ENCODE results near the gene UVRAG.

Gene UVRAG

DNA sequence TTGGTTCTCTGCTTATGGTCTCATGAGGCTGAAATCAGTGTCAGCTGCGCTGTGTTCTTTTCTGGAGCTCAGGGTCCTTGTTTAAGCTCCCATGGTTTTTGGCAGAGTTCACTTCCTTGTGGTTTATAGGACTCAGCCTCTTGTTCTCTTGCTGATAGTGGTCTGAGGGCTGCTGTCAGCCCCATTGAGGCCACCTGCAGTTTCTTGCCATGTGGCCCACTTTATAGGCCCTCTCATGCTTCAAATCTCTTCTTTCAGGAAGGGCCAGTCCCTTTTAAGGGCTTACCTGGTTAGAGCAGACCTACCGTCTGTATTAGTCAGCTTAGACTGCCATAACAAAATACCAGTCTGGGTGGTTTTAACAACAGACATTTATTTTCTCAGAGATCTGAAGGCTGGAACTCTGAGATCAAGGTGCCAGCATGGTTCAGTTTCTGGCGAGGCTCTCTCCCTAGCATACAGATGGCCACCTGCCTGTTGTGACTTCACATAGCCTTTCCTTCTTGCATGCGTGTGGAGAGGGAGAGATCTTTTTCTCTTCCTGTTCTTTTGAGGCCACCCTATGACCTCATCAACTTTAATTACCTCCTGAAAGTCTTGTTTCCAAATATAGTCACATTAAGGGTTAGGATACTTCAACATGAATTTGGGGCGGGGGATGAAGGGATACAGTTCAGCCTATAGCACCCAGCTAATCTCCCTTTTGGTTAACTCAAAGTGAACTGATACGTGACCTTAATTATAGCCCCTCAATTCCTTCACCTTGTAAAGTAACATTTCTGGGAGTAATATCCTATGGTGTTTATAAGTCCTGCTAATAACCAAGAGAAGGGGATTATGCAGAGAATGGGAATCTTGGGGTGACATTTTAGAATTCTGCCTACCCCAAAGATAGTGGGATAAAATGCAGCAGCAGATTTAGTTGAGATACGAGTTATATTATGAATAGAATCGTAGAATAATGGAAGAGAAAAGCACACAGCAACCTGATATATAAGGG lies 131.8 kb downstream of the UVRAG start:
- DNase-seq (ENCODE audit: low read depth), result no peak
- H3K4me3 ChIP-seq (ENCODE audit: control insufficient read depth, low read depth, low read length), result no peak overlapping the region
- TF ChIP-seq, protein P1, sequence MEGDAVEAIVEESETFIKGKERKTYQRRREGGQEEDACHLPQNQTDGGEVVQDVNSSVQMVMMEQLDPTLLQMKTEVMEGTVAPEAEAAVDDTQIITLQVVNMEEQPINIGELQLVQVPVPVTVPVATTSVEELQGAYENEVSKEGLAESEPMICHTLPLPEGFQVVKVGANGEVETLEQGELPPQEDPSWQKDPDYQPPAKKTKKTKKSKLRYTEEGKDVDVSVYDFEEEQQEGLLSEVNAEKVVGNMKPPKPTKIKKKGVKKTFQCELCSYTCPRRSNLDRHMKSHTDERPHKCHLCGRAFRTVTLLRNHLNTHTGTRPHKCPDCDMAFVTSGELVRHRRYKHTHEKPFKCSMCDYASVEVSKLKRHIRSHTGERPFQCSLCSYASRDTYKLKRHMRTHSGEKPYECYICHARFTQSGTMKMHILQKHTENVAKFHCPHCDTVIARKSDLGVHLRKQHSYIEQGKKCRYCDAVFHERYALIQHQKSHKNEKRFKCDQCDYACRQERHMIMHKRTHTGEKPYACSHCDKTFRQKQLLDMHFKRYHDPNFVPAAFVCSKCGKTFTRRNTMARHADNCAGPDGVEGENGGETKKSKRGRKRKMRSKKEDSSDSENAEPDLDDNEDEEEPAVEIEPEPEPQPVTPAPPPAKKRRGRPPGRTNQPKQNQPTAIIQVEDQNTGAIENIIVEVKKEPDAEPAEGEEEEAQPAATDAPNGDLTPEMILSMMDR (IDR thresholded peaks at IDR 0.05; ENCODE audit: control insufficient read depth, insufficient read depth, low read depth, low read length, missing control alignments), result no peak

DNA sequence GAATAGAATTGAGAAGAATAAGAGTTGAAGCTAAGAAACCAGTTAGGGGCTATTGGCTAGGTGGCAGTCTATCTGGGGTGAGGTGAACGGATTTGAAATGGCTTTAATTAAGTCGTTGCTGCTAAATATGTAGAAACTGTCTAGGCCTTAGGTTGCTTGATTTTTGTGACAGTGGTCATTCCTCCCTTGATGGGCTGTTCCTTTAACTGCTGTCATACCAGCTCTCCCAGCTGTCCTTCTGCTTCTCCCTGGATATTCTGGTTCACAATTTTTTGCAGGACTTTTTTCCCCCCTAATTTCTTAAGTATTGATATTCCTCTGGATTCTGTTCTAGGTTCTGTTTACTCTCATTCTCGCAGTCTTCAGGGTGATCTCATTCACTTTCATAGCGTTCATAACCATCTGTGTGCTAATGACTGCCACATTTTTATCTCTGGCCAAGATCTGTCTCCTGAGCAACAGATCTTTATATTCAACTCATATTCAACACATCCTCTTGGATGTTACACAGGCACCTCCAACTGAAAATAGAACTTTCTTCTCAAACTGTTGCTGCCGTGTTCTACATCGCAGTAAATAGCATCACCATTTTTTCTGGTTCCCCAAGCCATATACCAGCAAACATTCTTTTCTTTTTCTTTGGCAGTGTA lies 134.1 kb downstream of the UVRAG start:
- TF ChIP-seq, protein P1 (IDR thresholded peaks at IDR 0.05; ENCODE audit: control insufficient read depth, insufficient read depth, low read depth, low read length, missing control alignments), result no peak
- no peak overlapping the region for H3K4me3 ChIP-seq (ENCODE audit: control insufficient read depth, low read depth, low read length)
- no peak for DNase-seq (ENCODE audit: low read depth)

DNA sequence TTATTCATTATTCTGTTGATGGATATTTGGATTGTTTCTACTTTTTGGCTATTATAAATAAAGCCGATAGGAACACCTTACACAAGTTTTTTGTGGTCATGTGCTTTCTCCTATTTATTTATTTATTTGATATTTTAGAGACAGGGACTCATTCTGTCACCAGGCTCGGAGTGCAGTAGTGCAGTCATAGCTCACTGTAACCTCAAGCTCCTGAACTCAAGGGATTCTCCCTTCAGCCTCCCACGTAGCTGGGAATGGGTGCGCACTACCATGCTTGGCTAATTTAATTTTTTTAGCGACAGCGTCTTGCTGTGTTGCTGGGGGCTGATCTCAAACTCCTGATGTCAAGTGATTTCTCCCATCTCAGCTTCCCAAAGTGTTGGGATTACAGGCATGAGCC lies 135.1 kb downstream of the UVRAG start:
- H3K4me3 ChIP-seq (ENCODE audit: control insufficient read depth, low read depth, low read length), result no peak overlapping the region
- no peak for DNase-seq (ENCODE audit: low read depth)
- TF ChIP-seq, protein P1 (IDR thresholded peaks at IDR 0.05; ENCODE audit: control insufficient read depth, insufficient read depth, low read depth, low read length, missing control alignments), result no peak

DNA sequence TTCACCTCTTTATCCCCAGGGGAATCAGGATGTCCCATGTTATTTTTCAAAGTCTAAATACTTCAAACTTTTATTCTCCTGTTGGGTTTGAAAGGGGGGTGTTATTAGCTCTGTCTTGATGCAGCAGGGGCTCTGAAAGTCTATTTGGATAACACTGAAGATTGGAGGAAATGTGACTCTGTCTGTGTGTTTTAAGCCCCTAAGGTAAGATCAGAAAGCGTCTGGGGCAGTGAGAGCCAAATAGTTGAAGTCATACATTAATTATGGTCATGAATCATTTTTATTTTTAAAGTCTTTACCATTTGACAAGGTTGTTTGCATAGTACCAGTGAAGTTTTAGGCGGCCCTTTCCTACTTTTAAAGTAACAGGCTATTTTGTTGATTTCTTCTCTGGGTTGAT lies 139.0 kb downstream of the UVRAG start:
- no peak for DNase-seq (ENCODE audit: low read depth)
- TF ChIP-seq, protein P1 (IDR thresholded peaks at IDR 0.05; ENCODE audit: control insufficient read depth, insufficient read depth, low read depth, low read length, missing control alignments), result no peak
- no peak overlapping the region for H3K4me3 ChIP-seq (ENCODE audit: control insufficient read depth, low read depth, low read length)

DNA sequence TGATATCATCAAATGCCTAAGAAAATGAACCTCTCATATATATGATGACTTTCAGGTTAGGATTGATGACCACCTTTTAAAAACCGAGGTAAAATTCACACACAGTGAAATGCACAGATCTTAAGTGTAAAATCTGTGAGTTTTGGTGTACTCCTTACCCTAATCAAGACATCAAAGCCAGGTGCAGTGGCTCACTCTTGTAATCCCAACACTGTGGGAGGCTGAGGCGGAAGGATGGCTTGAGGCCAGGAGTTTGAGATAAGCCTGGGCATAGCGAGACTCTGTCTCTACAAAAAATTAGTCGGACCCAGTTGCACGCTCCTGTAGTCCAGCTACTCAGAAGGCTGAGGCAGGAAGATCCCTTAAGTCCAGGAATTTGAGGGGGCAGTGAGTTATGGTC lies 140.4 kb downstream of the UVRAG start:
- H3K4me3 ChIP-seq (ENCODE audit: control insufficient read depth, low read depth, low read length), result no peak overlapping the region
- TF ChIP-seq, protein P1 (IDR thresholded peaks at IDR 0.05; ENCODE audit: control insufficient read depth, insufficient read depth, low read depth, low read length, missing control alignments), result no peak
- DNase-seq (ENCODE audit: low read depth), result no peak

DNA sequence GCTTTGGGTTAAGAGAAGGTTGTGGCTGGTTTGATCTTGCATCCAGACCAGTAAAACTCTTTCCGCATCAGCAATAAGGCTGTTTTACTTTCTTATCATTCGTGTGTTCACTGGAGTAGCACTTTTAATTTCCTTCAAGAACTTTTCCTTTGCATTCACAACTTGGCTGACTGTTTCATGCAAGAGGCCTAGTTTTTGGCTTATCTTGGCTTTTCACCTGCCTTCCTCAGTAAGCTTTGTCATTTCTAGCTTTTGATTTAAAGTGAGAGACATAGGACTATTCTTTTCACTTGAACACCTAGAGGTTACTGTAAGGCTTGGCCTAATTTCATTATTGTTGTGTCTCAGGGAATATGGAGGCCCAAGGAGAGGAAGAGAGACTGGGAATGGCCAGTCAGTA lies 144.5 kb downstream of the UVRAG start:
- no peak overlapping the region for H3K4me3 ChIP-seq (ENCODE audit: control insufficient read depth, low read depth, low read length)
- TF ChIP-seq, protein P1 (IDR thresholded peaks at IDR 0.05; ENCODE audit: control insufficient read depth, insufficient read depth, low read depth, low read length, missing control alignments), result no peak
- no peak for DNase-seq (ENCODE audit: low read depth)

Data from AG09309 (cell line).